HG03520 (cell line): ENCODE results near the gene VAC14.
A peak's percentile ranks its signal among the peaks of the same experiment; 100 is the strongest.

ENCODE experiments used
- ATAC-seq: cut with Tn5 transposase; IDR thresholded peaks from one replicate; pipeline ENCODE4 v1.9.1; 2021; ENCODE audit warnings: mild to moderate bottlenecking, moderate library complexity; ENCODE audit not compliant: unreplicated experiment

VAC14 gene

GRCh38 chr16:70786020-70786755 lies 14.8 kb downstream of the VAC14 start:
- ATAC-seq: no peak

- no peak for ATAC-seq
These were observed 16.0 kb downstream of the VAC14 start for GRCh38 chr16:70784692-70785555.

- ATAC-seq: no peak
These were observed 18.7 kb downstream of the VAC14 start for GRCh38 chr16:70782237-70782636.

- no peak for ATAC-seq
These were observed 19.2 kb downstream of the VAC14 start for GRCh38 chr16:70781800-70782199.

- ATAC-seq: no peak
These were observed 20.4 kb downstream of the VAC14 start for GRCh38 chr16:70780546-70780945.

- ATAC-seq: no peak
These were observed 21.6 kb downstream of the VAC14 start for GRCh38 chr16:70779361-70779760.

GRCh38 chr16:70778901-70779309 lies 22.1 kb downstream of the VAC14 start:
- ATAC-seq: no peak

- no peak for ATAC-seq
These were observed 23.0 kb downstream of the VAC14 start for GRCh38 chr16:70777973-70778406.

GRCh38 chr16:70777496-70777895 lies 23.5 kb downstream of the VAC14 start:
- no peak for ATAC-seq

- no peak for ATAC-seq
These were observed 25.6 kb downstream of the VAC14 start for GRCh38 chr16:70775399-70775798.

GRCh38 chr16:70774261-70774660 lies 26.7 kb downstream of the VAC14 start:
- ATAC-seq: no peak

GRCh38 chr16:70772493-70772892 lies 28.5 kb downstream of the VAC14 start:
- ATAC-seq: no peak

GRCh38 chr16:70770626-70771552 lies 30.1 kb downstream of the VAC14 start:
- peak; percentile 68 for ATAC-seq

- no peak for ATAC-seq
These were observed 30.7 kb downstream of the VAC14 start for GRCh38 chr16:70770291-70770625.

- ATAC-seq: no peak
These were observed 31.2 kb downstream of the VAC14 start for GRCh38 chr16:70769761-70770160.

GRCh38 chr16:70769131-70769530 lies 31.8 kb downstream of the VAC14 start:
- no peak for ATAC-seq

GRCh38 chr16:70768203-70768580 lies 32.8 kb downstream of the VAC14 start:
- no peak for ATAC-seq

- no peak for ATAC-seq
These were observed 33.4 kb downstream of the VAC14 start for GRCh38 chr16:70767377-70768202.

GRCh38 chr16:70766658-70767057 lies 34.3 kb downstream of the VAC14 start:
- ATAC-seq: no peak

- ATAC-seq: no peak
These were observed 34.8 kb downstream of the VAC14 start for GRCh38 chr16:70766176-70766575.
